CD4-positive, CD25-positive, alpha-beta regulatory T cell (primary cell): Measurements from ENCODE around the gene RELB. TPM values are rescaled to one million over a fixed set of nuclear protein-coding genes. Genes with fewer than 3 reads are reported as not detected.
A peak's percentile ranks its signal among the peaks of the same experiment; 100 is the strongest.

Experiments
- ATAC-seq, 2 donors: fragments of 150-1000 bp; cut with Tn5 transposase; one replicate each; pipeline ENCODE4 v1.10.0; 2021; ENCODE audit warnings: low read depth in 2 of 2, moderate number of reproducible peaks in 2 of 2, moderate library complexity in 1 of 2
- DNase-seq, 3 donors: peaks; one replicate each; pipeline versions ENCODE4 v3.0.0 to v3.0.0-alpha.2; 2012 to 2022; ENCODE audit warnings: mixed read lengths in 1 of 3
- H3K27ac ChIP-seq: one replicate; pipeline ENCODE4 v1.7.0; 2013; ENCODE audit warnings: mild to moderate bottlenecking, low read length; ENCODE audit not compliant: insufficient read depth, poor library complexity, severe bottlenecking
- H3K27me3 ChIP-seq: one replicate; pipeline ENCODE4 v1.7.0; 2013; ENCODE audit warnings: low read length; ENCODE audit not compliant: control insufficient read depth, insufficient read depth
- H3K36me3 ChIP-seq: one replicate; pipeline ENCODE4 v1.7.0; 2013; ENCODE audit warnings: mild to moderate bottlenecking, low read length, moderate library complexity; ENCODE audit not compliant: control insufficient read depth, insufficient read depth
- H3K4me1 ChIP-seq: 2 replicates; pipeline ENCODE4 v1.7.0; 2013; ENCODE audit warnings: mild to moderate bottlenecking, low read length; ENCODE audit not compliant: insufficient read depth, control insufficient read depth, poor library complexity, severe bottlenecking
- H3K4me3 ChIP-seq: one replicate; pipeline ENCODE4 v1.7.0; 2013; ENCODE audit warnings: low read depth, mild to moderate bottlenecking, low read length, moderate library complexity
- H3K9me3 ChIP-seq, 2 experiments: 1 replicate in 1 of 2; 2 replicates in 1 of 2; pipeline ENCODE4 v1.7.0; 2013; ENCODE audit warnings: low read length in 2 of 2, mild to moderate bottlenecking in 1 of 2, moderate library complexity in 1 of 2; ENCODE audit not compliant: control insufficient read depth in 2 of 2
- H3K27ac Mint-ChIP-seq, 3 donors: one replicate each; pipeline ENCODE4 v1.8.0; 2020 to 2022; ENCODE audit warnings: mild to moderate bottlenecking in 3 of 3, mixed read lengths in 3 of 3, moderate library complexity in 2 of 3
- H3K27me3 Mint-ChIP-seq: one replicate; pipeline ENCODE4 v1.8.0; 2022; ENCODE audit warnings: mild to moderate bottlenecking, mixed read lengths
- H3K36me3 Mint-ChIP-seq: one replicate; pipeline ENCODE4 v1.8.0; 2020; ENCODE audit warnings: mixed read lengths
- H3K4me1 Mint-ChIP-seq, 4 donors: one replicate each; pipeline ENCODE4 v1.8.0; 2020 to 2022; ENCODE audit warnings: mixed read lengths in 4 of 4, mild to moderate bottlenecking in 1 of 4
- H3K4me3 Mint-ChIP-seq, 4 donors: one replicate each; pipeline ENCODE4 v1.8.0; 2020 to 2022; ENCODE audit warnings: mild to moderate bottlenecking in 4 of 4, mixed read lengths in 4 of 4, moderate library complexity in 3 of 4
- H3K9me3 Mint-ChIP-seq, 7 donors: one replicate each; pipeline ENCODE4 v1.8.0; 2020 to 2022; ENCODE audit warnings: mixed read lengths in 7 of 7, mild to moderate bottlenecking in 3 of 7, moderate library complexity in 2 of 7
- polyA plus RNA-seq, 4 donors: library from polyadenylated mRNA; unstranded; fragments of 300-500 nt; fragmentation: Illumina TruSeq; gene quantifications; one replicate each; pipeline ENCODE4 v1.2.3, GENCODE V29; 2021
- total RNA-seq: library from RNA; stranded (reverse); gene quantifications from one replicate; pipeline ENCODE4 v1.2.3, GENCODE V29; 2022

The RELB gene
- total and polyA plus RNA-seq, 5 donors from 2014 or later, result 5.5 to 107 (median 10.6) TPM

- H3K36me3 Mint-ChIP-seq, result peaks cover 17% of the 10 kb centered on the region
- H3K27me3 ChIP-seq, result no peaks in the 10 kb centered on the region
These were observed 12.2 kb upstream of the RELB start for GRCh38 chr19:44988896-44989556.

DNA sequence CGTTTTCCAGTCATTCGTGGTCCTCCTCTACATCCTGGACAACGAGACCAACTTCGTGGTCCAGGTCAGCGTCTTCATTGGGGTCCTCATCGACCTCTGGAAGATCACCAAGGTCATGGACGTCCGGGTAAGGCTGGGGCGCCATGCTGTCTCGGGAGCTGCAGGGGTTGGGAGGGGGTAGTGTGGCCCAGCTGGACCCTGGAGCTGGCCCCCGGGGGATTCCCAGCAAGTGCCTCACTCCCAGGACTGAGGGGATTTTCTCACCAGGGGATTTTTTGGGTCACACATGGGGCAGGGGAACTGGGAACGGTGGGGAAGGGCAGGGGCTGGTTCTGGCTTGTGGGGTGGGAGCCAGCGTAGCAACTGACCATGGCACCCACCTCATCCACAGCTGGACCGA, 10.8 kb upstream of the RELB start:
- Mint-ChIP-seq H3K4me1 (peaks cover 0 to 2% (median 0%) of the 10 kb centered on the region in 4 donors), H3K36me3 (peaks cover 13% of the 10 kb centered on the region), H3K27ac (no peak overlapping the region), H3K4me3 (no peak overlapping the region), H3K9me3 (no peaks in the 10 kb centered on the region), H3K27me3 (no peaks in the 10 kb centered on the region)
- H3K36me3 ChIP-seq, result peaks cover 30% of the 10 kb centered on the region
- no peak overlapping the region for H3K27ac ChIP-seq
- ATAC-seq, result no peak
- no peaks in the 10 kb centered on the region for H3K9me3 ChIP-seq
- no peak for DNase-seq
- H3K4me3 ChIP-seq, result no peak overlapping the region
- no peaks in the 10 kb centered on the region for H3K27me3 ChIP-seq
- H3K4me1 ChIP-seq, result no peaks in the 10 kb centered on the region

More at GRCh38 chr19:44988896-44989556, 12.2 kb upstream of the RELB start:
- H3K4me1 ChIP-seq, result no peaks in the 10 kb centered on the region
- Mint-ChIP-seq H3K27me3 (no peaks in the 10 kb centered on the region), H3K4me1 (peaks cover 0 to 2% (median 0%) of the 10 kb centered on the region in 4 donors), H3K9me3 (no peaks in the 10 kb centered on the region), H3K4me3 (no peak overlapping the region), H3K27ac (peak overlapping the region in 1 of 3 donors; percentile 26)
- DNase-seq, result peak; percentile 51 to 62 (median 52)
- peaks cover 44% of the 10 kb centered on the region for H3K36me3 ChIP-seq
- peak; percentile 55 to 60 for ATAC-seq
- no peak overlapping the region for H3K27ac ChIP-seq
- no peak overlapping the region for H3K4me3 ChIP-seq
- no peaks in the 10 kb centered on the region for H3K9me3 ChIP-seq

GRCh38 chr19:44990966-44991365, 10.3 kb upstream of the RELB start:
- Histone ChIP-seq H3K27ac (no peak overlapping the region), H3K9me3 (no peaks in the 10 kb centered on the region), H3K4me3 (no peak overlapping the region), H3K27me3 (no peaks in the 10 kb centered on the region), H3K36me3 (peaks cover 26% of the 10 kb centered on the region), H3K4me1 (no peaks in the 10 kb centered on the region)
- ATAC-seq (no peak), DNase-seq (no peak)
- Mint-ChIP-seq H3K27me3 (no peaks in the 10 kb centered on the region), H3K9me3 (no peaks in the 10 kb centered on the region), H3K36me3 (peaks cover 13% of the 10 kb centered on the region), H3K27ac (no peak overlapping the region), H3K4me1 (peaks cover 0 to 2% (median 0%) of the 10 kb centered on the region in 4 donors), H3K4me3 (no peak overlapping the region)

- H3K27me3 ChIP-seq, result no peaks in the 10 kb centered on the region
- ATAC-seq (no peak), DNase-seq (no peak)
- Mint-ChIP-seq H3K4me1 (peaks cover 0 to 2% (median 0%) of the 10 kb centered on the region in 4 donors), H3K27me3 (no peaks in the 10 kb centered on the region), H3K27ac (no peak overlapping the region), H3K36me3 (peaks cover 13% of the 10 kb centered on the region), H3K9me3 (no peaks in the 10 kb centered on the region), H3K4me3 (peak overlapping the region in 1 of 4 donors; percentile 21)
- no peaks in the 10 kb centered on the region for H3K9me3 ChIP-seq
- H3K36me3 ChIP-seq, result peaks cover 18% of the 10 kb centered on the region
- no peaks in the 10 kb centered on the region for H3K4me1 ChIP-seq
- no peak overlapping the region for H3K4me3 ChIP-seq
- H3K27ac ChIP-seq, result no peak overlapping the region
These were observed 8.7 kb upstream of the RELB start for GRCh38 chr19:44992336-44993163.

DNA sequence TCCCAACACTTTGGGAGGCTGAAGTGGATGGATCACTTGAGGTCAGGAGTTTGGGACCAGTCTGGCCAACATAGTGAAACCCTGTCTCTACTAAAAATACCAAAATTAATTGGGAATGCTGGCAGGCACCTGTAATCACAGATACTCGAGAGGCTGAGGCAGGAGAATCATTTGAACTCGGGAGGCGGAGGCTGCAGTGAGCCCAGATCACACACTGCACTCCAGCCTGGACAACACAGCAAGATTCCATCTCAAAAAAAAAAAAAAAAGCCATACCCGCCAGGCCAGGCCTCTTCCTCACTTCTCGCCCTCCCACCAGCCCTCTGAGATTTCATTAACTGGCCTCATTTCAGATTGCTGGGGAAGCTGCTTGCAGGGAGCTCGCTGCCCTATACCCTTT, 7.7 kb upstream of the RELB start:
- no peaks in the 10 kb centered on the region for H3K9me3 Mint-ChIP-seq
- no peaks in the 10 kb centered on the region for H3K27me3 ChIP-seq
- ATAC-seq, result no peak
- H3K4me3 Mint-ChIP-seq, result peak overlapping the region in 1 of 4 donors; percentile 10
- H3K4me3 ChIP-seq, result no peak overlapping the region
- H3K4me1 ChIP-seq, result no peaks in the 10 kb centered on the region
- H3K4me1 Mint-ChIP-seq, result peaks cover 0 to 2% (median 0%) of the 10 kb centered on the region in 4 donors
- H3K9me3 ChIP-seq, result no peaks in the 10 kb centered on the region
- peak overlapping the region in 1 of 3 donors; percentile 74 for H3K27ac Mint-ChIP-seq
- H3K36me3 ChIP-seq, result peaks cover 12% of the 10 kb centered on the region
- peaks cover 13% of the 10 kb centered on the region for H3K36me3 Mint-ChIP-seq
- H3K27me3 Mint-ChIP-seq, result no peaks in the 10 kb centered on the region
- no peak overlapping the region for H3K27ac ChIP-seq
- DNase-seq, result no peak

GRCh38 chr19:44993926-44994537, 7.2 kb upstream of the RELB start:
- no peaks in the 10 kb centered on the region for H3K9me3 Mint-ChIP-seq
- Histone ChIP-seq H3K9me3 (no peaks in the 10 kb centered on the region), H3K4me3 (no peak overlapping the region), H3K36me3 (peaks cover 12% of the 10 kb centered on the region), H3K4me1 (no peaks in the 10 kb centered on the region), H3K27ac (no peak overlapping the region), H3K27me3 (no peaks in the 10 kb centered on the region)
- peak overlapping the region in 1 of 3 donors; percentile 74 for H3K27ac Mint-ChIP-seq
- H3K36me3 Mint-ChIP-seq, result peaks cover 10% of the 10 kb centered on the region
- H3K4me1 Mint-ChIP-seq, result peaks cover 0 to 2% (median 0%) of the 10 kb centered on the region in 4 donors
- DNase-seq, result no peak
- H3K4me3 Mint-ChIP-seq, result no peak overlapping the region
- ATAC-seq, result no peak
- H3K27me3 Mint-ChIP-seq, result no peaks in the 10 kb centered on the region

- no peak overlapping the region for H3K27ac ChIP-seq
- H3K27me3 ChIP-seq, result no peaks in the 10 kb centered on the region
- H3K27ac Mint-ChIP-seq, result peak overlapping the region; percentile 15 to 93 (median 29)
- DNase-seq (no peak), ATAC-seq (no peak)
- no peak overlapping the region for H3K4me3 ChIP-seq
- peaks cover 11% of the 10 kb centered on the region for H3K4me1 ChIP-seq
- H3K4me3 Mint-ChIP-seq, result peak overlapping the region in 1 of 4 donors; percentile 11
- peaks cover 3% of the 10 kb centered on the region for H3K36me3 Mint-ChIP-seq
- H3K4me1 Mint-ChIP-seq, result peaks cover 0 to 18% (median 10%) of the 10 kb centered on the region in 4 donors
- H3K9me3 ChIP-seq, result no peaks in the 10 kb centered on the region
- H3K27me3 Mint-ChIP-seq, result peaks cover 8% of the 10 kb centered on the region
- no peaks in the 10 kb centered on the region for H3K9me3 Mint-ChIP-seq
- H3K36me3 ChIP-seq, result no peaks in the 10 kb centered on the region
These were observed 3.2 kb upstream of the RELB start for GRCh38 chr19:44998025-44998424.
